HepG2 (cell line): ENCODE data around the gene GNA14. TPM values are rescaled to one million over a fixed set of nuclear protein-coding genes. Genes with fewer than 3 reads are reported as not detected.
A peak's percentile ranks its signal among the peaks of the same experiment; 100 is the strongest.

Experiments used
- ATAC-seq: fragments of 200-7000 bp; cut with Tn5 transposase; 3 replicates; pipeline ENCODE4 v1.9.1; 2020; ENCODE audit warnings: mild to moderate bottlenecking, moderate library complexity
- BruUV-seq: library from RNA; stranded (reverse); fragments of 400-500 nt; replicated peaks from 2 replicates; lab custom pipeline; 2021; lab: Mats Ljungman, UMichigan
- CTCF ChIA-PET: fragments of 300-600 bp; formaldehyde crosslinking; extraction: SDS; loops from one replicate; lab custom pipeline; 2021; ENCODE audit warnings: low total read pairs, inconsistent platforms, low intra/inter-chr PET ratio; lab: Yijun Ruan, JAX
- POLR2A ChIA-PET: fragments of 350-600 bp; sonication (Branson Sonifier 250); formaldehyde crosslinking; loops from one replicate; lab custom pipeline; 2020; ENCODE audit warnings: antibody characterized with exemption, inconsistent platforms; lab: Yijun Ruan, JAX
- DNase-seq: peaks from one replicate; pipeline ENCODE4 v3.0.0-alpha.2; 2015; ENCODE audit warnings: low spot score
- FAIRE-seq: peaks from 3 replicates; lab custom pipeline; 2011; peaks lifted over from hg19 to GRCh38; lab: Jason Lieb, UNC
- H2AFZ ChIP-seq: one replicate; pipeline ENCODE4 v1.6.1; 2011; ENCODE audit warnings: low read length, inconsistent platforms
- H3K27ac ChIP-seq: fragments of 300-600 bp; 3 replicates; pipeline ENCODE4 v1.8.0; 2011; ENCODE audit warnings: mixed run types, mild to moderate bottlenecking, mixed read lengths, low read length, inconsistent platforms; ENCODE audit not compliant: insufficient read depth; ENCODE audit errors: extremely low read length
- H3K27me3 ChIP-seq, 2 experiments: fragments of 200-600 bp in 1 of 2; 2 replicates in 1 of 2; 3 replicates in 1 of 2; pipeline versions ENCODE4 v1.6.0 to v1.8.0; 2011; ENCODE audit warnings: low read length in 2 of 2, mild to moderate bottlenecking in 2 of 2, moderate library complexity in 2 of 2, inconsistent platforms in 1 of 2; ENCODE audit not compliant: insufficient read depth in 2 of 2, control insufficient read depth in 1 of 2
- H3K36me3 ChIP-seq, 2 experiments: fragments of 200-600 bp in 1 of 2; replicated peaks in 1 of 2; 2 replicates in 1 of 2; 3 replicates in 1 of 2; pipeline versions ENCODE4 v1.5.1 to v1.8.0; 2011; ENCODE audit warnings: low read length in 2 of 2, inconsistent platforms in 1 of 2; ENCODE audit not compliant: insufficient read depth in 2 of 2, control insufficient read depth in 1 of 2
- H3K4me1 ChIP-seq: 2 replicates; pipeline ENCODE4 v1.5.1; 2012; ENCODE audit warnings: low read length, inconsistent platforms; ENCODE audit not compliant: insufficient read depth
- H3K4me2 ChIP-seq: 2 replicates; pipeline ENCODE4 v1.6.0; 2011; ENCODE audit warnings: low read depth, low read length, inconsistent platforms
- H3K4me3 ChIP-seq, 3 experiments: fragments of 200-600 bp in 1 of 3; sonication (generic), shearing (Covaris generic) in 1 of 3; replicated peaks in 1 of 3; 2 replicates each; pipeline ENCODE4 v1.5.1; 2011 to 2016; ENCODE audit warnings: low read length in 3 of 3, inconsistent platforms in 2 of 3, low read depth in 2 of 3, mild to moderate bottlenecking in 2 of 3, control low read depth in 1 of 3, mixed read lengths in 1 of 3; ENCODE audit not compliant: insufficient read depth in 1 of 3
- H3K79me2 ChIP-seq: one replicate; pipeline ENCODE4 v1.6.1; 2011; ENCODE audit warnings: low read length, inconsistent platforms; ENCODE audit not compliant: insufficient read depth
- H3K9ac ChIP-seq: 2 replicates; pipeline ENCODE4 v1.6.0; 2011; ENCODE audit warnings: mild to moderate bottlenecking, low read depth, low read length, inconsistent platforms; ENCODE audit not compliant: insufficient read depth
- H3K9me3 ChIP-seq: 2 replicates; pipeline ENCODE4 v1.5.1; 2012; ENCODE audit warnings: mild to moderate bottlenecking, low read length
- H4K20me1 ChIP-seq: 2 replicates; pipeline ENCODE4 v1.6.0; 2011; ENCODE audit warnings: inconsistent platforms, mild to moderate bottlenecking, low read length, moderate library complexity; ENCODE audit not compliant: insufficient read depth
- BCLAF1 ChIP-seq: fragments of 450-650 bp; IDR thresholded peaks from 2 replicates; pipeline ENCODE4 v1.6.1; 2017; ENCODE audit warnings: mild to moderate bottlenecking
- HNRNPK ChIP-seq: fragments of 200-400 bp; formaldehyde crosslinking; IDR thresholded peaks from 2 replicates; pipeline ENCODE4 v1.6.1; 2018; ENCODE audit warnings: low read length, low read depth, moderate library complexity, mild to moderate bottlenecking; ENCODE audit not compliant: poor library complexity, severe bottlenecking
- REST ChIP-seq, 2 experiments: IDR thresholded peaks; 2 replicates each; pipeline ENCODE4 v1.6.1; 2011 to 2012; ENCODE audit warnings: low read length in 2 of 2, borderline replicate concordance in 1 of 2, low read depth in 1 of 2, mild to moderate bottlenecking in 1 of 2, moderate library complexity in 1 of 2
- TAF1 ChIP-seq: sonication (generic); formaldehyde crosslinking; IDR thresholded peaks from 2 replicates; pipeline ENCODE4 v1.4.0; 2020; ENCODE audit warnings: missing genetic modification reagents
- WGBS: methylation state at CpG from one replicate; pipeline ENCODE4 v1.1.6; 2017; ENCODE audit warnings: low lambda C conversion rate; 5-methylcytosine and 5-hydroxymethylcytosine counted together
- in situ Hi-C: cut with HindIII; loops from 2 replicates; pipeline ENCODE4 v1.10.0; 2017; ENCODE audit warnings: low pct_unique_long_range_greater_than_20kb; ENCODE audit not compliant: extremely low pct_ligation_motif_present
- intact Hi-C: fragments of 100-400 bp; cut with micrococcal nuclease; formaldehyde crosslinking; loops from one replicate; pipeline ENCODE4 v1.10.0; 2022; ENCODE audit not compliant: unreplicated experiment
- polyA plus RNA-seq, 8 experiments: library from polyadenylated mRNA; depleted of rRNA in 3 of 8; stranded (reverse) in 7 of 8; unstranded in 1 of 8; fragments of >200 nt; fragmentation: Illumina TruSeq in 4 of 8; extraction: Trizol in 4 of 8; gene quantifications; 2 replicates each; pipeline versions ENCODE4 v1.2.1 to v1.2.3, GENCODE V29; 2011 to 2016; ENCODE audit warnings: low read depth in 4 of 8, missing spikeins in 1 of 8, mixed read lengths in 1 of 8; ENCODE audit not compliant: insufficient read depth in 1 of 8
- total RNA-seq, 5 experiments: library from RNA; depleted of rRNA; stranded (reverse); fragments of >200 nt; fragmentation: Illumina TruSeq; extraction: Trizol; gene quantifications; 2 replicates each; pipeline ENCODE4 v1.2.3, GENCODE V29; 2016; ENCODE audit warnings: low read depth in 1 of 5

The GNA14 gene
- total and polyA plus RNA-seq, 2 of the 13 experiments (the other 11 are each of a cell fraction or from before 2014, with no cell fraction given) = not detected

GRCh38 chr9:77640741-77641580 is 7.2 kb downstream of the GNA14 start:
- H4K20me1 ChIP-seq = no peaks in the 10 kb centered on the region
- no peaks in the 10 kb centered on the region for H3K36me3 ChIP-seq
- DNase-seq (no peak), ATAC-seq (no peak), FAIRE-seq (no peak)
- CTCF ChIA-PET = no interaction called here
- intact Hi-C loops = no loop called here
- H3K27ac ChIP-seq = no peak overlapping the region
- 18% methylated on average over 8 of the region's 8 CpGs for WGBS
- H3K4me2 ChIP-seq = no peak overlapping the region
- no TSS peak for BruUV-seq
- peaks cover 0 to 3% of the 10 kb centered on the region in 2 experiments; a peak in 2 of 5 replicates for H3K27me3 ChIP-seq
- in situ Hi-C loops = no loop called here
- TF ChIP-seq HNRNPK = peak; percentile 11
- TF ChIP-seq TAF1 (CRISPR knock-in tag) = no peak
- no peak overlapping the region for H2AFZ ChIP-seq
- H3K79me2 ChIP-seq = no peaks in the 10 kb centered on the region
- no peaks in the 10 kb centered on the region for H3K9me3 ChIP-seq
- H3K9ac ChIP-seq = no peak overlapping the region
- H3K4me3 ChIP-seq = no peak overlapping the region
- no peaks in the 10 kb centered on the region for H3K4me1 ChIP-seq
- POLR2A ChIA-PET = no interaction called here

DNA sequence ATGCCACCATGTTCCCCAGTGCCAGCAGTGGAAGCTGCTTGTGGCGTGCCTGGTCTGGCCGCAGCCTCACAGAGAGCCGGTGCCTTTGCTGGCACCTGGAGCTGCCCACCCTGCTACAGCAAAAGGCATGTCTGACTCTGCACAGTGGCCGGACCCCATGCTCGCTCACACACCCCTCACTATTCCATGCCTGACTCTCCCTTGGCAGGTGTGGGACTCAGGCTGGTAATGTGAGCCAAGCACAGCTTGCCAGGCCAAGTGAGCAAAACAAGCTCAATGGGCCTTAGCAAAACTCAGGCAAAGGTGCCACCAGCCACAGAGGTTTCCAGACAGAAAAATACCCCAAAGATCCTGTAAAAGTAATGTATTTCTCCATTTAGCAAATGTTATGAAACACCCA is 15.5 kb downstream of the GNA14 start:
- no peak for ATAC-seq
- CTCF ChIA-PET = no interaction called here
- intact Hi-C loops = no loop called here

More for the DNA sequence above, 15.5 kb downstream of the GNA14 start:
- no peak overlapping the region for H2AFZ ChIP-seq
- H3K79me2 ChIP-seq = no peaks in the 10 kb centered on the region
- in situ Hi-C loops = no loop called here
- no peaks in the 10 kb centered on the region for H3K36me3 ChIP-seq
- WGBS = 0% methylated on average over 2 of the region's 5 CpGs
- POLR2A ChIA-PET = no interaction called here
- H3K9me3 ChIP-seq = no peaks in the 10 kb centered on the region
- FAIRE-seq (no peak), DNase-seq (no peak)
- H3K27ac ChIP-seq = no peak overlapping the region
- no peak overlapping the region for H3K4me3 ChIP-seq
- BruUV-seq = no TSS peak
- H3K4me1 ChIP-seq = no peaks in the 10 kb centered on the region
- H3K27me3 ChIP-seq = no peaks in the 10 kb centered on the region
- H4K20me1 ChIP-seq = no peaks in the 10 kb centered on the region
- no peak overlapping the region for H3K9ac ChIP-seq
- TF ChIP-seq BCLAF1 (no peak), REST (IDR thresholded peaks at IDR 0.05; ENCODE audit: borderline replicate concordance in 1 of 2, low read depth in 1 of 2, low read length in 2 of 2) (no peak)
- no peak overlapping the region for H3K4me2 ChIP-seq
